K562 (cell line): ENCODE results near the gene UBFD1. TPM values are rescaled to one million over a fixed set of nuclear protein-coding genes. Genes with fewer than 3 reads are reported as not detected.

ENCODE experiments used
- ARID2 ChIP-seq: fragments of 450-650 bp; IDR thresholded peaks from 2 replicates; pipeline ENCODE4 v1.6.1; 2017; ENCODE audit warnings: antibody characterized with exemption, mild to moderate bottlenecking
- ERF ChIP-seq: fragments of 450-650 bp; formaldehyde crosslinking; IDR thresholded peaks from 2 replicates; pipeline ENCODE4 v1.4.0; 2020; ENCODE audit warnings: mild to moderate bottlenecking, mixed read lengths
- NFXL1 ChIP-seq: fragments of 450-650 bp; formaldehyde crosslinking; IDR thresholded peaks from 2 replicates; pipeline ENCODE4 v1.4.0; 2021; ENCODE audit warnings: mild to moderate bottlenecking
- NR1H2 ChIP-seq: sonication (generic); formaldehyde crosslinking; IDR thresholded peaks from 2 replicates; pipeline ENCODE4 v1.4.0; 2020; ENCODE audit warnings: mild to moderate bottlenecking, missing genetic modification reagents
- NR4A1 ChIP-seq, 2 experiments: fragments of 250-450 bp in 1 of 2; fragments of 450-650 bp in 1 of 2; sonication (Bioruptor Pico) in 1 of 2; IDR thresholded peaks; 2 replicates each; pipeline versions ENCODE4 v1.4.0 to v1.6.1; 2016 to 2020; ENCODE audit warnings: mild to moderate bottlenecking in 2 of 2, missing compliant biosample characterization in 1 of 2, missing genetic modification characterization in 1 of 2, moderate library complexity in 1 of 2
- REST ChIP-seq, 2 experiments: fragments of 450-650 bp; formaldehyde crosslinking in 1 of 2; IDR thresholded peaks; 2 replicates each; pipeline versions ENCODE4 v1.4.0 to v1.6.1; 2014 to 2020; ENCODE audit warnings: mild to moderate bottlenecking in 2 of 2, borderline replicate concordance in 1 of 2, low read depth in 1 of 2
- TAF7 ChIP-seq: fragments of 450-650 bp; IDR thresholded peaks from 2 replicates; pipeline ENCODE4 v1.6.1; 2016; ENCODE audit warnings: missing genetic modification characterization, missing compliant biosample characterization
- TOE1 ChIP-seq, 2 experiments: fragments of 450-650 bp in 1 of 2; sonication (generic) in 1 of 2; formaldehyde crosslinking in 1 of 2; IDR thresholded peaks; 2 replicates each; pipeline versions ENCODE4 v1.7.1 to v1.8.0; 2016 to 2022; ENCODE audit warnings: borderline replicate concordance in 2 of 2, mild to moderate bottlenecking in 2 of 2, antibody characterized with exemption in 1 of 2, inconsistent platforms in 1 of 2, low read depth in 1 of 2, missing genetic modification reagents in 1 of 2, moderate library complexity in 1 of 2
- XRCC4 ChIP-seq: IDR thresholded peaks from one replicate; pipeline ENCODE4 v1.6.1; 2011; ENCODE audit not compliant: insufficient read depth, insufficient read length; ENCODE audit errors: extremely low read depth
- ZNF398 ChIP-seq: fragments of 250-450 bp; sonication (Bioruptor Pico); IDR thresholded peaks from 2 replicates; pipeline ENCODE4 v1.8.0; 2021; ENCODE audit warnings: moderate library complexity, mild to moderate bottlenecking, inconsistent platforms
- ZNF561 ChIP-seq: fragments of 450-650 bp; formaldehyde crosslinking; conservative IDR thresholded peaks from 2 replicates; pipeline ENCODE4 v1.4.0; 2020; ENCODE audit warnings: mild to moderate bottlenecking, moderate library complexity
- ZNF785 ChIP-seq: fragments of 250-450 bp; sonication (Bioruptor Pico); IDR thresholded peaks from 2 replicates; pipeline ENCODE4 v1.4.0; 2020; ENCODE audit warnings: mild to moderate bottlenecking
- ZZZ3 ChIP-seq: fragments of 450-650 bp; IDR thresholded peaks from 2 replicates; pipeline ENCODE4 v1.6.1; 2016; ENCODE audit warnings: antibody characterized with exemption, mild to moderate bottlenecking, moderate library complexity
- polyA plus RNA-seq, 8 experiments: library from polyadenylated mRNA; depleted of rRNA in 4 of 8; stranded (reverse) in 5 of 8; unstranded in 3 of 8; fragments of >200 nt; fragmentation: Nextera tagmentation in 2 of 8; fragmentation: Illumina TruSeq in 1 of 8; extraction: Ambion mirVana in 2 of 8; extraction: Trizol in 1 of 8; gene quantifications; 2 replicates each; pipeline versions ENCODE4 v1.2.1 to v1.2.3, GENCODE V29; 2011 to 2014; ENCODE audit warnings: inconsistent platforms in 1 of 8, missing spikeins in 1 of 8
- total RNA-seq, 7 experiments: library from RNA; depleted of rRNA in 6 of 7; stranded (reverse); fragments of >200 nt in 6 of 7; fragmentation: Illumina TruSeq in 2 of 7; extraction: Trizol in 2 of 7; gene quantifications; 2 replicates each; pipeline versions ENCODE4 v1.2.1 to v1.2.3, GENCODE V29; 2011 to 2021; ENCODE audit warnings: low replicate concordance in 1 of 7
- TF ChIP-seq, protein P1 (sequence below): sonication (generic); formaldehyde crosslinking; IDR thresholded peaks from 2 replicates; pipeline ENCODE4 v1.8.0; 2022; ENCODE audit warnings: mild to moderate bottlenecking, missing genetic modification reagents
- TF ChIP-seq, protein P2 (sequence below): fragments of 250-450 bp; sonication (Bioruptor Pico); IDR thresholded peaks from 2 replicates; pipeline ENCODE4 v1.9.0; 2021; ENCODE audit warnings: mild to moderate bottlenecking

Gene UBFD1
- total and polyA plus RNA-seq, 9 of the 15 experiments (the other 6 are each of a cell fraction or from before 2014, with no cell fraction given): 10.7 to 66.2 (median 34.0) TPM

GRCh38 chr16:23557779-23558702 lies 514 bp downstream of the UBFD1 start (continued):
- TF ChIP-seq, protein P1, sequence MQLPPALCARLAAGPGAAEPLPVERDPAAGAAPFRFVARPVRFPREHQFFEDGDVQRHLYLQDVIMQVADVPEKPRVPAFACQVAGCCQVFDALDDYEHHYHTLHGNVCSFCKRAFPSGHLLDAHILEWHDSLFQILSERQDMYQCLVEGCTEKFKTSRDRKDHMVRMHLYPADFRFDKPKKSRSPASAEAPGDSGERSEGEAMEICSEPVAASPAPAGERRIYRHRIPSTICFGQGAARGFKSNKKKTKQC (CRISPR knock-in tag): peak; percentile 49; the same call in 1 of the 2 replicates
- TF ChIP-seq NR1H2 (CRISPR knock-in tag) (no peak), ARID2 (no peak), ZNF561 (CRISPR knock-in tag) (no peak), ERF (CRISPR knock-in tag) (0 out of 2 replicates have a peak, but pooled peaks have one; percentile 37), REST (IDR thresholded peaks at IDR 0.05; ENCODE audit: borderline replicate concordance) (no peak), REST (CRISPR knock-in tag; IDR thresholded peaks at IDR 0.05; ENCODE audit: low read depth) (no peak), TAF7 (tag) (no peak), NFXL1 (CRISPR knock-in tag) (no peak), XRCC4 (no peak), TOE1 (IDR thresholded peaks at IDR 0.05; ENCODE audit: borderline replicate concordance) (no peak), TOE1 (CRISPR knock-in tag; IDR thresholded peaks at IDR 0.05; ENCODE audit: borderline replicate concordance, low read depth) (no peak), ZNF785 (no peak), NR4A1 (CRISPR knock-in tag; IDR thresholded peaks at IDR 0.05) (peak; percentile 54; the same call in 1 of the 2 replicates), NR4A1 (tag; IDR thresholded peaks at IDR 0.05) (no peak), ZNF398 (CRISPR knock-in tag) (no peak), ZZZ3 (no peak)
- TF ChIP-seq, protein P2, sequence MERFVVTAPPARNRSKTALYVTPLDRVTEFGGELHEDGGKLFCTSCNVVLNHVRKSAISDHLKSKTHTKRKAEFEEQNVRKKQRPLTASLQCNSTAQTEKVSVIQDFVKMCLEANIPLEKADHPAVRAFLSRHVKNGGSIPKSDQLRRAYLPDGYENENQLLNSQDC (CRISPR knock-in tag): no peak
